PFSK-1 (cell line): ENCODE measurements around the gene CPOX.

Experiments used
- FOXP2 ChIP-seq: optimal IDR thresholded peaks from 2 replicates; pipeline ENCODE3; 2011; ENCODE audit warnings: borderline replicate concordance, control low read depth, inconsistent platforms; ENCODE audit not compliant: insufficient read depth; ENCODE audit errors: extremely low read length, extremely low read depth
- POLR2AphosphoS5 ChIP-seq: IDR thresholded peaks from 2 replicates; pipeline ENCODE4 v1.6.1; 2012; ENCODE audit warnings: low read depth, mild to moderate bottlenecking, control low read depth, low read length, moderate library complexity
- SIN3A ChIP-seq: IDR thresholded peaks from 2 replicates; pipeline ENCODE4 v1.6.1; 2012; ENCODE audit warnings: mild to moderate bottlenecking, low read length, moderate library complexity, borderline replicate concordance; ENCODE audit not compliant: insufficient read depth
- TAF1 ChIP-seq: IDR thresholded peaks from 2 replicates; pipeline ENCODE4 v1.6.1; 2012; ENCODE audit warnings: low read length, control low read depth, borderline replicate concordance; ENCODE audit not compliant: insufficient read depth
- TF ChIP-seq, protein P1 (sequence below), 2 experiments: IDR thresholded peaks; 2 replicates each; pipeline versions ENCODE4 v1.6.1 to v1.8.0; 2011 to 2012; ENCODE audit warnings: low read depth in 2 of 2, low read length in 2 of 2, control low read depth in 1 of 2, inconsistent platforms in 1 of 2, mild to moderate bottlenecking in 1 of 2, moderate library complexity in 1 of 2; ENCODE audit not compliant: insufficient read depth in 1 of 2

CPOX gene

GRCh38 chr3:98550833-98551232 lies 42.6 kb downstream of the CPOX start:
- TF ChIP-seq FOXP2 (no peak), POLR2AphosphoS5 (no peak), TAF1 (no peak), SIN3A (no peak)
- TF ChIP-seq, protein P1, sequence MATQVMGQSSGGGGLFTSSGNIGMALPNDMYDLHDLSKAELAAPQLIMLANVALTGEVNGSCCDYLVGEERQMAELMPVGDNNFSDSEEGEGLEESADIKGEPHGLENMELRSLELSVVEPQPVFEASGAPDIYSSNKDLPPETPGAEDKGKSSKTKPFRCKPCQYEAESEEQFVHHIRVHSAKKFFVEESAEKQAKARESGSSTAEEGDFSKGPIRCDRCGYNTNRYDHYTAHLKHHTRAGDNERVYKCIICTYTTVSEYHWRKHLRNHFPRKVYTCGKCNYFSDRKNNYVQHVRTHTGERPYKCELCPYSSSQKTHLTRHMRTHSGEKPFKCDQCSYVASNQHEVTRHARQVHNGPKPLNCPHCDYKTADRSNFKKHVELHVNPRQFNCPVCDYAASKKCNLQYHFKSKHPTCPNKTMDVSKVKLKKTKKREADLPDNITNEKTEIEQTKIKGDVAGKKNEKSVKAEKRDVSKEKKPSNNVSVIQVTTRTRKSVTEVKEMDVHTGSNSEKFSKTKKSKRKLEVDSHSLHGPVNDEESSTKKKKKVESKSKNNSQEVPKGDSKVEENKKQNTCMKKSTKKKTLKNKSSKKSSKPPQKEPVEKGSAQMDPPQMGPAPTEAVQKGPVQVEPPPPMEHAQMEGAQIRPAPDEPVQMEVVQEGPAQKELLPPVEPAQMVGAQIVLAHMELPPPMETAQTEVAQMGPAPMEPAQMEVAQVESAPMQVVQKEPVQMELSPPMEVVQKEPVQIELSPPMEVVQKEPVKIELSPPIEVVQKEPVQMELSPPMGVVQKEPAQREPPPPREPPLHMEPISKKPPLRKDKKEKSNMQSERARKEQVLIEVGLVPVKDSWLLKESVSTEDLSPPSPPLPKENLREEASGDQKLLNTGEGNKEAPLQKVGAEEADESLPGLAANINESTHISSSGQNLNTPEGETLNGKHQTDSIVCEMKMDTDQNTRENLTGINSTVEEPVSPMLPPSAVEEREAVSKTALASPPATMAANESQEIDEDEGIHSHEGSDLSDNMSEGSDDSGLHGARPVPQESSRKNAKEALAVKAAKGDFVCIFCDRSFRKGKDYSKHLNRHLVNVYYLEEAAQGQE (IDR thresholded peaks at IDR 0.05; ENCODE audit: insufficient read depth in 1 of 2, low read depth in 2 of 2, low read length in 2 of 2), result no peak

GRCh38 chr3:98548544-98548943 lies 44.9 kb downstream of the CPOX start:
- TF ChIP-seq POLR2AphosphoS5, result no peak
- no peak for TF ChIP-seq SIN3A
- no peak for TF ChIP-seq TAF1
- TF ChIP-seq, protein P1 (IDR thresholded peaks at IDR 0.05; ENCODE audit: insufficient read depth in 1 of 2, low read depth in 2 of 2, low read length in 2 of 2), result no peak
- no peak for TF ChIP-seq FOXP2

DNA sequence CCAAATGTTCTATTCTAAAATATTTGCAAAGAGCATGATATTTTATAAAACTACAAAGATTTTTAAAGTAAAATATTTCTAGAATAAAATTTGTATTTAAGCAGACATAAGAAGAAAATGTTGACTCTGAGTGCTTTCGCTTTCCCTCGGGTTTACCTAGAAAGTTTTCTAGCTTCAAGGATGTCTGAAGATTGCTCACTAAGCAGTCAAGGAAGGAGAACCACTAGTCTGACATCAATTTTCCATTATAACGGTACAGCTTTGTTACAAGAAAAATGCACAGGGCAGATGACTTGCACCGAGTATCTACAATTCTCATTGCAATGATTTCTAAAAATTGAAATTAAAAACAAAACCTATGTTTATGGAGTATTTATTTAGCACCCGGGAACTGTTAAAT lies 47.5 kb downstream of the CPOX start:
- TF ChIP-seq POLR2AphosphoS5 (no peak), TAF1 (no peak), FOXP2 (no peak), SIN3A (no peak)
- TF ChIP-seq, protein P1 (IDR thresholded peaks at IDR 0.05; ENCODE audit: insufficient read depth in 1 of 2, low read depth in 2 of 2, low read length in 2 of 2), result no peak

DNA sequence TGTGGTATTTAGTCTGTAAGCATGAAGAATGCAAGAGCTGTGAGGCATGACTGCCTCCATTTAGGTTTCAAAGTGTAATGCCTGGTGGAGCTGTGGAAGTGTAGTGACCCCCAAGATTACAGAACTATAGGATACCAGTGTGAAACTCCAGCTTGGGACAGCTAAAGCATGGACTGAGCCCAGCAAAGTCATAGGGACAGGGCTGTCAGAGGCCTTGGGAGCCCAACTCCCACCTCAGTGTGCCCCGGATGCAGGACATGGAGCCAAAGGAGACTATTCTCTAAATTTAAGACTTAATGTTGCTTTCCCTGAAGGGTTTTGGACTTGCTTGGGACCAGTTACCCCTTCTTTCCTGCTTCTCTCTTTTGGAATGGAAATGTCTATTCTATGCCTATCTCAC lies 50.8 kb downstream of the CPOX start:
- TF ChIP-seq SIN3A (no peak), TAF1 (no peak), FOXP2 (no peak), POLR2AphosphoS5 (no peak)
- TF ChIP-seq, protein P1 (IDR thresholded peaks at IDR 0.05; ENCODE audit: insufficient read depth in 1 of 2, low read depth in 2 of 2, low read length in 2 of 2), result no peak

GRCh38 chr3:98541695-98542094 lies 51.7 kb downstream of the CPOX start:
- TF ChIP-seq, protein P1 (IDR thresholded peaks at IDR 0.05; ENCODE audit: insufficient read depth in 1 of 2, low read depth in 2 of 2, low read length in 2 of 2), result no peak
- TF ChIP-seq TAF1, result no peak
- no peak for TF ChIP-seq SIN3A
- no peak for TF ChIP-seq FOXP2
- TF ChIP-seq POLR2AphosphoS5, result no peak
